BLaER1 treated with 17β-estradiol and CSF1 and Interleukin-3, amounts not matched to agents 10 nM and 100 nM (cell line): ENCODE data around the gene CACNB1.

Source experiments
- H3K27ac ChIP-seq, 11 experiments: shearing (Covaris generic); formaldehyde crosslinking; 2 replicates each; pipeline ENCODE4 v1.8.1; 2022
- H3K27me3 ChIP-seq, 11 experiments: shearing (Covaris generic); formaldehyde crosslinking; 2 replicates each; pipeline ENCODE4 v1.8.1; 2022
- H3K36me3 ChIP-seq, 11 experiments: shearing (Covaris generic); formaldehyde crosslinking; 2 replicates each; pipeline ENCODE4 v1.8.1; 2022
- H3K4me1 ChIP-seq, 10 experiments: shearing (Covaris generic); formaldehyde crosslinking; 2 replicates each; pipeline ENCODE4 v1.8.1; 2022
- H3K4me2 ChIP-seq, 11 experiments: shearing (Covaris generic); formaldehyde crosslinking; 2 replicates each; pipeline ENCODE4 v1.8.1; 2022
- H3K4me3 ChIP-seq, 10 experiments: shearing (Covaris generic); formaldehyde crosslinking; 2 replicates each; pipeline ENCODE4 v1.8.1; 2022
- H3K9ac ChIP-seq, 11 experiments: shearing (Covaris generic); formaldehyde crosslinking; 2 replicates each; pipeline ENCODE4 v1.8.1; 2022
- H3K9me3 ChIP-seq, 11 experiments: shearing (Covaris generic); formaldehyde crosslinking; replicated peaks in 1 of 11; 2 replicates each; pipeline ENCODE4 v1.8.1; 2022
- H4K20me1 ChIP-seq, 11 experiments: shearing (Covaris generic); formaldehyde crosslinking; 2 replicates each; pipeline ENCODE4 v1.8.1; 2022
- Cebpa-rat ChIP-seq, 11 experiments: shearing (Covaris generic); IDR thresholded peaks; 2 replicates each; pipeline ENCODE4 v1.8.1; 2022

CACNB1 gene

DNA sequence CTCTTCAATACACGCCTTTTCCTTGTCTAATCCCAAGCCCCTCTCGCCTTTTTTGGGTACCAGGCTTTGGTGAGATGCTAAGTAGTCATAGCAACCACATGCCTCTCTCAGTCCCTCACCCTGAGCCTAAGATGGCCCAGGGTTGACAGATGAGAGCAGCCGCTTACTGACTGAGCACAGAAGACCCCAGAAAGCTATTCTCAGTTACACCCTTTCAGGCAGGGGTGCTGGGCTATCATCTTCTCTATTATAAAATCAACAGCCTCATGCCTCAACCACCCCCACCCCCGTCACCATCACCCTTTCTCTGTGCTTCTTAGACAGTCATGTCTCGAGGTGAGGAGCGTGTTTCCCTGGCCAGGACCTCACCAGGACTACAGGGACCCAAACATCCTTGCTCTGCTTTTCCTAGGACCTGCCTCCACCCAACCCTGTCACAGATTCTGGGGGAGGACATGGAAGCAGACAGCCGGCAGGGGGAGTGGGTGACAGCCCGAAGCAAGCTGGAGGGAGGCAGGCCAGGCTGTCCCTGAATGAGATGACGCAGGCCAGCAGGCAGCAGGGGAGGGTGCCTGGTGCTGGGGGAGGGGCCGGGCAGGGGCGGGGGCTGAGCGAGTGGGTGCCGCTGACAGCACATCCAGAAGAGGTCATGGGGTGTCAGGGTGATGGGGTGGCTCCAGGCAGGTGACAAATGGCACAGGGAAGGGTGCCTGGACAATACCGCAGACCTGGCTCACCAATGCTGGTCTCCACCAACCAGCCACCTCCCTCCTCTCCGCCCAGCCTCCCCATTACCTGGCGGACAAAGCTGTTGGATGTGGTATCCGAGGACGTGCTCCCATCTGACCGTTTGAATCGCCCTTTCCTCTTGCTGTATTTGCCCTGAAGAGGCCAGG is 3.1 kb downstream of the CACNB1 start:
- Histone ChIP-seq H3K27ac (peak overlapping the region in 7 of 11 experiments; percentile 20 to 63 (median 49); a peak in 11 of 22 replicates), H3K9ac (peak overlapping the region in 10 of 11 experiments; percentile 17 to 63 (median 48); a peak in 15 of 22 replicates), H4K20me1 (peaks cover 0 to 57% (median 40%) of the 10 kb centered on the region in 11 experiments; a peak in 19 of 22 replicates), H3K4me3 (0 out of 20 replicates have a peak overlapping the region, but pooled peaks of 1 of the 10 experiments have one; percentile 80), H3K4me2 (peak overlapping the region; percentile 79 to 98 (median 93)), H3K4me1 (peaks cover 44 to 57% (median 53%) of the 10 kb centered on the region in 10 experiments), H3K36me3 (peaks cover 41 to 50% (median 49%) of the 10 kb centered on the region in 11 experiments), H3K27me3 (no peaks in the 10 kb centered on the region), H3K9me3 (no peaks in the 10 kb centered on the region)
- no peak for TF ChIP-seq Cebpa-rat (IDR thresholded peaks at IDR 0.05)

DNA sequence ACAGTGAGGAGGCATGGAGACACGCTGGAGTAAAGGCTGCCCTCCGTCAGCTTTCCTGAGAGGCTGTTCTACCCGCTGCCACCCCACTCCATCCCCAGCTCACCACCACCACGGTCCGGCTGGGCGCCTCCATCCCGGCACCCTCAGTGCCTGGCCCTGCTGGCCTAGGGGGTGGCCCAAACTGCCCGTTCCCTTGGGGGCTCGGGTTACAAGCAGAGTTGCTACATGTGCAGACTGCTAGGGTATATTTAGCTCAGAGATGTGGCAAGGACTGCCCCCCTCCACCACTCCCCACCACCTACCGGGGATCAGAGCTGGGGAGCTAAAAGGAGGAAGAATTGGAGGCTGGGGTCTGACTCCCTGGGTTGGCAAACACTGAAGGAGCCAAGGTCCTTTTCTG is 4.1 kb downstream of the CACNB1 start:
- Histone ChIP-seq H3K4me1 (peaks cover 34 to 47% (median 43%) of the 10 kb centered on the region in 10 experiments), H4K20me1 (peaks cover 0 to 59% (median 40%) of the 10 kb centered on the region in 11 experiments; a peak in 19 of 22 replicates), H3K4me2 (peak overlapping the region; percentile 24 to 95 (median 65)), H3K36me3 (peaks cover 49 to 60% (median 59%) of the 10 kb centered on the region in 11 experiments), H3K27me3 (no peaks in the 10 kb centered on the region), H3K27ac (peak overlapping the region in 8 of 11 experiments; percentile 15 to 63 (median 28); a peak in 12 of 22 replicates), H3K9me3 (no peaks in the 10 kb centered on the region), H3K9ac (peak overlapping the region in 10 of 11 experiments; percentile 3 to 59 (median 26); a peak in 13 of 22 replicates), H3K4me3 (peak overlapping the region in 1 of 10 experiments; percentile 10; a peak in 1 of 20 replicates)
- TF ChIP-seq Cebpa-rat (IDR thresholded peaks at IDR 0.05), result no peak

DNA sequence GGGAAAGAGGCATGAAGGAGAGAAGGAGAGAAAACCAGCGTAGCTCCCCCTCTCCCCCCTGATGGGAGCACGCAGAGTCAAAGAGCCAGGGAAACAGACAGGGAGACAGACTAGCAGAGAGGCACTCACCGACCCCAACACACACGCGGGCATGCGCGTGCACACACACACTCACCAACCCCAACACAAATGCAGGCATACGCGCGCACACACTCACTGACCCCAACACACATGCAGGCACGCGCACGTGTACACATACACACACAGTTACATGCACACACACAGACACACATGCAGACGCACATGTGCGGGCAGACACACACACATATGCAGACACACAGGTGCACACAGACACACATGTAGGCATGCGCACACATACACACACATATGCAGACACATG is 4.6 kb downstream of the CACNB1 start:
- peaks cover 0 to 64% (median 40%) of the 10 kb centered on the region in 11 experiments; a peak in 19 of 22 replicates for H4K20me1 ChIP-seq
- peak overlapping the region in 7 of 11 experiments; percentile 37 to 95 (median 84); a peak in 6 of 22 replicates for H3K4me2 ChIP-seq
- H3K36me3 ChIP-seq, result peaks cover 54 to 65% (median 63%) of the 10 kb centered on the region in 11 experiments
- H3K4me3 ChIP-seq, result no peak overlapping the region
- peaks cover 30 to 43% (median 39%) of the 10 kb centered on the region in 10 experiments for H3K4me1 ChIP-seq
- H3K9me3 ChIP-seq, result no peaks in the 10 kb centered on the region
- peak overlapping the region in 3 of 11 experiments; percentile 5 to 52 (median 36); a peak in 7 of 22 replicates for H3K9ac ChIP-seq
- peak overlapping the region in 3 of 11 experiments; percentile 15 to 63 (median 42); a peak in 3 of 22 replicates for H3K27ac ChIP-seq
- H3K27me3 ChIP-seq, result no peaks in the 10 kb centered on the region
- no peak for TF ChIP-seq Cebpa-rat (IDR thresholded peaks at IDR 0.05)

DNA sequence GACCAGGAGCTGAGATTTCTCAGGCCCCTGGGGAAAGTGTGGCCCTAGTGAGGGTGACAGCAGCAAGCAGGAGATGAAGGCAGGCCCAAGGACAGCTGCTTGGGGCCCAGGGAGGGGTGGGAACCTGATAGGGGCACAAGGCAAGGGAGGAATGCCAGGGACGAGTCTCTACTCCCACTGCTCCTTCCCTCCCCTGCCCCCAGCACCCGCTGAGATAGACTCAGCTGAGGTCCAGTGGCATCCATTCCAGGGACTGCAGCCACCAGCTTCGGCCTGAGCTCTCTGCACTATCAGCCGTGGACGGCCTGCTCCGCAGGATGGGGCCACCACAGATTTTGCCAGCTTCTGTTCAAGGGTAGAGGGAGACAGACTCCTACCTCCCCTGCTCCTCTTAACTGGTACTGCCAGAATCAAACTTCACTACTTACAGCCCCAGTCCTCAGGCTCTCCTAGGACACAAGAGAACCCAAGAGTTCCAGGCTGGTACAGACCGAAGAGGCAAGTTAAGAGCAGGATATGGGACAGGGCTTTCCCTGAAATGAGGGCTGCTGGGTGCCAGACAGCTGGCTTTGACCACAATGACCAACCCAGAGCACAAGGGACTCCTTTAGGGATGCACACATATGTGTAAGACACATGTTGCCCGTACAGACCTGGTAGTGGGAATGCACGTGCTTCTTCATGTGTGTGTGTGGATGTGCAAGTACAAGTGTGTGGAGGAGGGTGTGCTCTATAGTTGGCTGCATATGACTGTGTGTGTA is 5.5 kb downstream of the CACNB1 start:
- Histone ChIP-seq H3K4me2 (no peak overlapping the region), H3K27me3 (no peaks in the 10 kb centered on the region), H3K36me3 (peaks cover 64 to 74% (median 73%) of the 10 kb centered on the region in 11 experiments), H3K4me3 (no peak overlapping the region), H3K9me3 (no peaks in the 10 kb centered on the region), H3K9ac (peak overlapping the region in 3 of 11 experiments; percentile 9 to 37 (median 22); a peak in 2 of 22 replicates), H3K4me1 (peaks cover 28 to 45% (median 37%) of the 10 kb centered on the region in 10 experiments), H4K20me1 (peaks cover 0 to 74% (median 40%) of the 10 kb centered on the region in 11 experiments; a peak in 19 of 22 replicates), H3K27ac (peak overlapping the region in 1 of 11 experiments; percentile 3; a peak in 1 of 22 replicates)
- no peak for TF ChIP-seq Cebpa-rat (IDR thresholded peaks at IDR 0.05)

DNA sequence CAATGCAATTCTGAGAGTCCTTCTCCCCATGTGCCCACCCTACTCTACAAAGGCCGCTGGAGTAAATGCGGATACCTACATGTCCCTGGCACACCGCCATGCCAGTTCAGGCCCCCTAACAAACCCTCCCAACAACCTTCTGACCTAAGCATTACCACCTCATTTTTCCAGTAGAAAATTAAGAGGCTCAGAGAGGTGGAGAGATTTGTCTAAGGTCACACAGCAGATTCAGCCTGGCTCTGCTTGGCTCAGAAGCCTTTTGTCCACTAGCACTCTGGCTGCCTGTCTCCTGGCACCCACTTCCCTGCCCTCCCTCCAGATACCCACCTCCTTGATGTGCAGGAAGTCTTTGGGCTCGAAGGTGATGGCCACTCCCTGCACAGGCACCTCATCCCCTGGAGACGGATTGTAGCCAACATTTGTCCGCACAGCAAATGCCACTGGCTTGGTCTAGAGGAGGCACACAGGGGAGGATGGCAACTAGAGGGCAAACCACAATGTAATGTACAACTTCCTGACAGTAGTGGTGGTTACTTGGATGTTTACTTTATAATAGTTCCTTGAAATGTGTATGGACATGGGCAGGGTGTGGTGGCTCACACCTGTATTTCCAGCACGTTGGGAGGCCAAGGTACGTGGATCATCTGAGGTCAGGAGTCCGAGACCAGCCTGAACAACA is 10.2 kb downstream of the CACNB1 start:
- H3K36me3 ChIP-seq, result peaks cover 92 to 99% (median 97%) of the 10 kb centered on the region in 11 experiments
- no peaks in the 10 kb centered on the region for H3K27me3 ChIP-seq
- H3K9me3 ChIP-seq, result no peaks in the 10 kb centered on the region
- peaks cover 0 to 68% (median 9%) of the 10 kb centered on the region in 11 experiments; a peak in 13 of 22 replicates for H4K20me1 ChIP-seq
- H3K4me2 ChIP-seq, result peak overlapping the region in 1 of 11 experiments; percentile 36; a peak in 1 of 22 replicates
- no peak overlapping the region for H3K27ac ChIP-seq
- no peak for TF ChIP-seq Cebpa-rat (IDR thresholded peaks at IDR 0.05)
- H3K4me1 ChIP-seq, result peaks cover 0 to 6% (median 0%) of the 10 kb centered on the region in 10 experiments; a peak in 3 of 20 replicates
- no peak overlapping the region for H3K9ac ChIP-seq
- no peak overlapping the region for H3K4me3 ChIP-seq

DNA sequence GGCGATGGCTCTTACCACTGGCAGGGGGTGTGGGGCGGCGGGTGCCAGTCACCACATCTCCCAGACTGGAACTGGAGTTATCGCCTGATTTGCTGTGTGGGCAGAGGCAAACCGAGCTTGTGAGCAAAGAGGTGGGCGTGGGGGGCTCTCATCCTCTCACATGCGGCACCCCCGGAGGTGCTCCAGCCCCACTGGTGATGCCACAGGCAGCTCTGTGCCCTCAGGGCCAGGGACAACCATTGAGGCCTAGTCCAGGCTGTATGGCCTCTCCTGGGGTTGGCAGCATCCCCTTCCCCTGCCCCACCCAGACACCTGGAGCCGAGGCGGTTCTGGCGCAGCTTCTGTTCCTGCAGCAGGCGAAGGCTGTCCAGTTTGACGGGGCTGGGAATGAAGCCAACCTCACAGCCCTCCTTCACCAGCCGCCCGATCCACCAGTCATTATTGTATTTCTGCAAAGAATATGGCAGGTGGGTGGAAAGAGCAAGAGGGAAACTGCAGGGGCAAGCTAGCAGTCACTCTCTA is 10.9 kb downstream of the CACNB1 start:
- H3K36me3 ChIP-seq, result peaks cover 92 to 99% (median 97%) of the 10 kb centered on the region in 11 experiments

DNA sequence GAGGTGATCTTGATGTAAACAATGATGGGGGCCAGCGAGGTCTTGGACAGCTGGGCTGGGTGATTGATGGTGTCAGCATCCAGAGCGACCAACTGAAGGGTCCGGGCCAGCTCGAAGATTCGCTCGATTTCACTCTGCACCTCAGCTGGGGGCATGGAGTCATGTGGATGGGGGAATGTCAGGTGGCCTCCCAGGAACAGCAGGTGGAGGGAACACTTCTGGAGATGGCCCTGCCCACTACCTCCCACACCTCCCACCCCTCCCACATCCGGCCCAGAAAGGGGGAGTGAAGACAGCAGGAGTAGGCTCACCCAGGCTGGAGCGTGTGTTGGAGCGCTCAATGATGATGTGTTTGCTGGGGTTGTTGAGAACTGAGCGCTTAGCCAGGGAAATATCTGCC is 13.7 kb downstream of the CACNB1 start:
- Histone ChIP-seq H4K20me1 (peaks cover 0 to 61% (median 0%) of the 10 kb centered on the region in 11 experiments; a peak in 8 of 22 replicates), H3K4me2 (no peak overlapping the region), H3K36me3 (peaks cover 89 to 99% (median 94%) of the 10 kb centered on the region in 11 experiments), H3K9me3 (no peaks in the 10 kb centered on the region), H3K4me3 (no peak overlapping the region), H3K9ac (no peak overlapping the region), H3K27ac (no peak overlapping the region), H3K4me1 (peaks cover 0 to 6% (median 0%) of the 10 kb centered on the region in 10 experiments; a peak in 3 of 20 replicates), H3K27me3 (no peaks in the 10 kb centered on the region)
- no peak for TF ChIP-seq Cebpa-rat (IDR thresholded peaks at IDR 0.05)

More for the DNA sequence above, 10.9 kb downstream of the CACNB1 start:
- no peak overlapping the region for H3K9ac ChIP-seq
- no peaks in the 10 kb centered on the region for H3K9me3 ChIP-seq
- peaks cover 0 to 6% (median 0%) of the 10 kb centered on the region in 10 experiments; a peak in 3 of 20 replicates for H3K4me1 ChIP-seq
- no peaks in the 10 kb centered on the region for H3K27me3 ChIP-seq
- H3K4me2 ChIP-seq, result no peak overlapping the region
- H3K4me3 ChIP-seq, result no peak overlapping the region
- no peak for TF ChIP-seq Cebpa-rat (IDR thresholded peaks at IDR 0.05)
- no peak overlapping the region for H3K27ac ChIP-seq
- peaks cover 0 to 63% (median 3%) of the 10 kb centered on the region in 11 experiments; a peak in 12 of 22 replicates for H4K20me1 ChIP-seq
